Lower lobe of right lung (tissue), 2 donors: Measurements from ENCODE around the gene HOXB9. TPM values are rescaled to one million over a fixed set of nuclear protein-coding genes. Genes with fewer than 3 reads are reported as not detected.

Experiments
- ATAC-seq, 2 donors: fragments of 200-7000 bp; cut with Tn5 transposase; one replicate each; pipeline ENCODE4 v1.9.1; 2020 to 2022; ENCODE audit warnings: mild to moderate bottlenecking in 2 of 2, moderate library complexity in 2 of 2
- DNase-seq: peaks from one replicate; pipeline ENCODE4 v3.0.0-alpha.2; 2020
- H3K27ac ChIP-seq: fragments of 200-600 bp; one replicate; pipeline ENCODE4 v1.8.0; 2022
- H3K27me3 ChIP-seq: fragments of 200-600 bp; one replicate; pipeline ENCODE4 v1.8.0; 2022; ENCODE audit warnings: low read depth
- H3K36me3 ChIP-seq: fragments of 200-600 bp; one replicate; pipeline ENCODE4 v1.8.0; 2022; ENCODE audit warnings: mild to moderate bottlenecking
- H3K4me1 ChIP-seq: fragments of 200-600 bp; one replicate; pipeline ENCODE4 v1.8.0; 2022
- H3K4me3 ChIP-seq: fragments of 200-600 bp; one replicate; pipeline ENCODE4 v1.8.0; 2022; ENCODE audit warnings: mild to moderate bottlenecking
- H3K9me3 ChIP-seq: fragments of 200-600 bp; one replicate; pipeline ENCODE4 v1.8.0; 2022
- CTCF ChIP-seq: fragments of 200-600 bp; IDR thresholded peaks from one replicate; pipeline ENCODE4 v1.8.0; 2022; ENCODE audit warnings: antibody characterized with exemption, mild to moderate bottlenecking
- intact Hi-C: fragments of 100-400 bp; cut with DNase I; formaldehyde crosslinking; loops from one replicate; pipeline ENCODE4 v1.11.0; 2022
- total RNA-seq: library from RNA; stranded (reverse); fragmentation: NEBNext Ultra II Directional; extraction: Animal tissue kit (Norgen Biotek cat#: 25700); gene quantifications from one replicate; pipeline ENCODE4 v1.2.1, GENCODE V29; 2021
- donor health status: DM: no; HTN: yes; CAD: no; lungs with severe emphysema.

Gene HOXB9
- total RNA-seq, 1 donor from 2014 or later: not detected

GRCh38 chr17:48641541-48642058 lies 15.4 kb upstream of the HOXB9 start:
- no peak for TF ChIP-seq CTCF
- H3K27me3 ChIP-seq: peaks cover 100% of the 10 kb centered on the region
- ATAC-seq: no peak
- no peak overlapping the region for H3K4me3 ChIP-seq
- DNase-seq: no peak
- H3K9me3 ChIP-seq: no peaks in the 10 kb centered on the region
- intact Hi-C loops: no loop called here
- no peaks in the 10 kb centered on the region for H3K36me3 ChIP-seq
- H3K27ac ChIP-seq: no peak overlapping the region
- H3K4me1 ChIP-seq: peaks cover 3% of the 10 kb centered on the region

DNA sequence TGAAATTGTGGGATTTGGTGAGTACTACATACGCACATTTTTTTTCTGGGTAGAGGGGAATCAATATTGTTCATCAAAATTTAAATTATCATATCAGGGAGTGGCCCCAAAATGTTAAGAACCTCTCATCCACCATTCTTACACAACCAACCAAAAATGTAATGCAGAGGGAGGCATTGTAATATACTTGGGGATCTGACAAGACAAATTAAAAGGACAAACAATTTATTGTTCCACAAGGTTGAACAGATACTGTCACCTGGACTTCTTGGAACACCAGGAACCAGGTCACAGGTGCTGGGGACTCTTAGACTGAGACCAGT lies 14.7 kb upstream of the HOXB9 start:
- H3K9me3 ChIP-seq: no peaks in the 10 kb centered on the region
- no peak overlapping the region for H3K4me3 ChIP-seq
- no peak for TF ChIP-seq CTCF
- DNase-seq (no peak), ATAC-seq (no peak)
- no peaks in the 10 kb centered on the region for H3K36me3 ChIP-seq
- no peaks in the 10 kb centered on the region for H3K4me1 ChIP-seq
- H3K27me3 ChIP-seq: peaks cover 100% of the 10 kb centered on the region
- intact Hi-C loops: no loop called here
- no peak overlapping the region for H3K27ac ChIP-seq

DNA sequence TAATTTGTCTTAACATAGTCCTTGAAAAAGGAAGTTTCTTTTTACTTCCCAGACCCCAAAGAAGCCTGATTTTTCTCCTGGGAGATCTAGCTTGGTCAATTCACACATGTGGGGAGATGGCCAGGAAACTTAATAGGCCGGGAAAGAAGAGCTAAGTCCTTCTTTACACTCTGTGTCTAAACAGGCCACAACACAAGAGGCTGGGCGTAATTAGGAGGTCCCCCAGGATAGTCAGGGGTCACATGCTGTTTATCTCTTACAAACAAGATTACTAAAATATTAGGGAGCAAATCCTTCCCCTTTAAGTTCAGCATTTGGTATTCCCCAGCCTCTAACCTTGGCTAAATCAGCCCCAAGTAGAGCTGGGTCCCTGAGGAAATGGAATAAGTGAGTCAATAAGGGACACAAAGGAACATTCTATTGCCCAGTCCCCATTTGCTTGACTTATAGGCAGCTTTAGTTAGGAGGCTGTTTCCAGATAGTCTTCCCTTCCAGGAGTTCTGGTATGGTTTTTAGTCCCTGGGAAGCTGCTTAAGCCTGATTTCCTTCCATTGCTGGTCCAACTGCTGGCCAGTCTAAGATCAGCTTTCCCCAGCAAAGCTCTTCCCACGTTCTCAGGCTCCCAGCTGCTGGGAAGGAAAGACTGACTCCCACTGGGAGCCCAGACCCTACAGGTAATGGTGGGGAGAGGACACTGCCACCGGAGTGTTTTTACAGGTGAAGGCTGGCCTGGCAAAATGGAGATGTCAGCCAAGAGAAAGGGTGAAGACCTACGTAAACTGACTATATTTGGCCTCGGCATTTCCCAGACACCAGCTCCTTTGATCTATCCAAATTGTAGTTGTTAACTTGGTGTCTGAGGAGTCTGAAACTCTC lies 14.1 kb upstream of the HOXB9 start:
- intact Hi-C loops: no loop called here
- Histone ChIP-seq H3K9me3 (no peaks in the 10 kb centered on the region), H3K27me3 (peaks cover 100% of the 10 kb centered on the region), H3K36me3 (no peaks in the 10 kb centered on the region), H3K4me1 (no peaks in the 10 kb centered on the region), H3K27ac (no peak overlapping the region), H3K4me3 (no peak overlapping the region)
- ATAC-seq (no peak), DNase-seq (no peak)
- no peak for TF ChIP-seq CTCF

GRCh38 chr17:48639136-48639535 lies 13.0 kb upstream of the HOXB9 start:
- H3K4me1 ChIP-seq: no peaks in the 10 kb centered on the region
- H3K4me3 ChIP-seq: no peak overlapping the region
- H3K27ac ChIP-seq: no peak overlapping the region
- H3K9me3 ChIP-seq: no peaks in the 10 kb centered on the region
- no peak for DNase-seq
- H3K36me3 ChIP-seq: no peaks in the 10 kb centered on the region
- intact Hi-C loops: no loop called here
- no peak for ATAC-seq
- TF ChIP-seq CTCF: no peak
- peaks cover 100% of the 10 kb centered on the region for H3K27me3 ChIP-seq

GRCh38 chr17:48637323-48638260 lies 11.4 kb upstream of the HOXB9 start:
- intact Hi-C loops: no loop called here
- ATAC-seq (no peak), DNase-seq (no peak)
- Histone ChIP-seq H3K4me1 (peaks cover 5% of the 10 kb centered on the region), H3K9me3 (no peaks in the 10 kb centered on the region), H3K4me3 (no peak overlapping the region), H3K27ac (no peak overlapping the region), H3K27me3 (peaks cover 100% of the 10 kb centered on the region), H3K36me3 (no peaks in the 10 kb centered on the region)
- TF ChIP-seq CTCF: no peak
